Neural cell (in vitro differentiated cells): ENCODE data around the gene ABHD11. TPM values are rescaled to one million over a fixed set of nuclear protein-coding genes. Genes with fewer than 3 reads are reported as not detected.

Experiments
- H2AFZ ChIP-seq: fragments of 200-600, 300-800 bp; sonication (generic), shearing (Covaris generic); 2 replicates; pipeline ENCODE4 v1.6.0; 2014; ENCODE audit warnings: low read depth, mild to moderate bottlenecking, antibody characterized with exemption, low read length, moderate library complexity
- H3F3A ChIP-seq: fragments of 200-600 bp; shearing (Covaris generic); 2 replicates; pipeline ENCODE4 v1.6.1; 2016; ENCODE audit warnings: mild to moderate bottlenecking, moderate library complexity, mixed read lengths, antibody characterized with exemption, low read length; ENCODE audit not compliant: insufficient read depth, poor library complexity, severe bottlenecking
- H3K27ac ChIP-seq: fragments of 200-600, 300-800 bp; sonication (generic), shearing (Covaris generic); 2 replicates; pipeline ENCODE4 v1.5.1; 2014; ENCODE audit warnings: mild to moderate bottlenecking, low read length, moderate library complexity
- H3K27me3 ChIP-seq: fragments of 300-800, 200-600 bp; sonication (generic), shearing (Covaris generic); 2 replicates; pipeline ENCODE4 v1.6.0; 2014; ENCODE audit warnings: mild to moderate bottlenecking, low read depth, low read length, moderate library complexity; ENCODE audit not compliant: insufficient read depth
- H3K36me3 ChIP-seq: fragments of 300-800, 200-600 bp; sonication (generic), shearing (Covaris generic); 2 replicates; pipeline ENCODE4 v1.5.1; 2014; ENCODE audit warnings: mild to moderate bottlenecking, antibody characterized with exemption, low read length, moderate library complexity; ENCODE audit not compliant: insufficient read depth
- H3K4me2 ChIP-seq: fragments of 300-800, 200-600 bp; sonication (generic), shearing (Covaris generic); 2 replicates; pipeline ENCODE4 v1.6.0; 2014; ENCODE audit warnings: mild to moderate bottlenecking, low read length
- H3K4me3 ChIP-seq: fragments of 300-800, 200-600 bp; sonication (generic), shearing (Covaris generic); 2 replicates; pipeline ENCODE4 v1.5.1; 2014; ENCODE audit warnings: mild to moderate bottlenecking, low read length, moderate library complexity
- H3K79me2 ChIP-seq: fragments of 200-600 bp; shearing (Covaris generic); replicated peaks from 2 replicates; pipeline ENCODE4 v1.6.0; 2014; ENCODE audit warnings: mild to moderate bottlenecking, low read length, moderate library complexity; ENCODE audit not compliant: insufficient read depth
- H3K9ac ChIP-seq: fragments of 300-800, 200-600 bp; sonication (generic), shearing (Covaris generic); 2 replicates; pipeline ENCODE4 v1.6.1; 2016; ENCODE audit warnings: mild to moderate bottlenecking, low read length, mixed read lengths
- H3K9me2 ChIP-seq: fragments of 200-600 bp; shearing (Covaris generic); 2 replicates; pipeline ENCODE4 v1.6.1; 2016; ENCODE audit warnings: mild to moderate bottlenecking, low read length, mixed read lengths; ENCODE audit not compliant: insufficient read depth
- H3K9me3 ChIP-seq: fragments of 200-600, 300-800 bp; sonication (generic), shearing (Covaris generic); 2 replicates; pipeline ENCODE4 v1.6.1; 2016; ENCODE audit warnings: mild to moderate bottlenecking, mixed run types, low read length, moderate library complexity, mixed read lengths
- H4K20me1 ChIP-seq: fragments of 200-600 bp; shearing (Covaris generic); 2 replicates; pipeline ENCODE4 v1.6.1; 2016; ENCODE audit warnings: mild to moderate bottlenecking, mixed run types; ENCODE audit not compliant: insufficient read depth
- EP300 ChIP-seq: fragments of 450-650 bp; conservative IDR thresholded peaks from 2 replicates; pipeline ENCODE4 v1.6.1; 2014; ENCODE audit warnings: antibody characterized with exemption, mild to moderate bottlenecking, moderate library complexity; ENCODE audit not compliant: poor library complexity, severe bottlenecking
- EZH2 ChIP-seq: fragments of 200-600, 300-800 bp; shearing (Covaris generic), sonication (generic); IDR thresholded peaks from 2 replicates; pipeline ENCODE4 v1.6.1; 2014; ENCODE audit warnings: antibody characterized with exemption, low read length, borderline replicate concordance, mild to moderate bottlenecking; ENCODE audit not compliant: insufficient read depth, poor library complexity, severe bottlenecking
- MXI1 ChIP-seq: fragments of 450-650 bp; conservative IDR thresholded peaks from 2 replicates; pipeline ENCODE4 v1.6.1; 2014; ENCODE audit warnings: antibody characterized with exemption, mild to moderate bottlenecking; ENCODE audit not compliant: poor library complexity, severe bottlenecking
- POLR2AphosphoS5 ChIP-seq: IDR thresholded peaks from 2 replicates; pipeline ENCODE4 v1.6.1; 2012
- RAD21 ChIP-seq: fragments of 450-650 bp; conservative IDR thresholded peaks from 2 replicates; pipeline ENCODE4 v1.6.1; 2014; ENCODE audit warnings: antibody characterized with exemption, mild to moderate bottlenecking, moderate library complexity
- SMC3 ChIP-seq: fragments of 450-650 bp; conservative IDR thresholded peaks from 2 replicates; pipeline ENCODE4 v1.6.1; 2014; ENCODE audit warnings: antibody characterized with exemption, mild to moderate bottlenecking, moderate library complexity; ENCODE audit not compliant: poor library complexity
- TAF1 ChIP-seq: IDR thresholded peaks from 2 replicates; pipeline ENCODE4 v1.6.1; 2012; ENCODE audit warnings: low read depth
- polyA plus RNA-seq: library from polyadenylated mRNA; depleted of rRNA; stranded (reverse); fragments of >200 nt; gene quantifications from 2 replicates; pipeline ENCODE4 v1.2.3, GENCODE V29; 2014
- TF ChIP-seq, protein P1 (sequence below): fragments of 450-650 bp; IDR thresholded peaks from 2 replicates; pipeline ENCODE4 v1.5.1; 2014; ENCODE audit warnings: antibody characterized with exemption, mild to moderate bottlenecking, moderate library complexity; ENCODE audit not compliant: poor library complexity, severe bottlenecking
- TF ChIP-seq, protein P2 (sequence below): IDR thresholded peaks from 2 replicates; pipeline ENCODE4 v1.6.1; 2012; ENCODE audit warnings: borderline replicate concordance

The ABHD11 gene
- polyA plus RNA-seq, 1 donor from 2014 or later, result 26.0 TPM

DNA sequence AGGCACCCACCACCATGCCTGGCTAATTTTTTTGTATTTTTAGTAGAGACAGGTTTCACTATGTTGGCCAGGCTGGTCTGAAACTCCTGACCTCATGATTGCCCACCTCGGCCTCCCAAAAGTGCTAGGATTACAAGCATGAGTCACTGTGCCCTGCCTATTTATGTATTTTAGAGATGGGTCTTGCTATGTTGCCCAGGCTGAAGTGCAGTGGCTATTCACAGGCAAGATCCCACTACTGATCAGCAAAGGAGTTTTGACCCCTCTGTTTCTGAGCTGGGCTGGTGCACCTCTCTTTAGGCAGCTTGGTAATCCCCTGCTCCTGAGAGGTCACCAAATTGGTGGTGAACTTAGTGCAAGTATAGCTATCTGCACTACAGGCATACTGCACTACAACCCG, 6.2 kb downstream of the ABHD11 start:
- Histone ChIP-seq H3F3A (no peaks in the 10 kb centered on the region), H2AFZ (no peak overlapping the region), H4K20me1 (no peaks in the 10 kb centered on the region), H3K27ac (no peak overlapping the region), H3K9me2 (no peaks in the 10 kb centered on the region), H3K4me3 (no peak overlapping the region), H3K9me3 (no peaks in the 10 kb centered on the region), H3K27me3 (no peaks in the 10 kb centered on the region), H3K79me2 (no peaks in the 10 kb centered on the region), H3K9ac (no peak overlapping the region), H3K36me3 (no peaks in the 10 kb centered on the region), H3K4me2 (no peak overlapping the region)
- no peak for TF ChIP-seq POLR2AphosphoS5
- TF ChIP-seq EZH2, result no peak
- TF ChIP-seq SMC3, result no peak
- TF ChIP-seq TAF1, result no peak
- TF ChIP-seq, protein P1, sequence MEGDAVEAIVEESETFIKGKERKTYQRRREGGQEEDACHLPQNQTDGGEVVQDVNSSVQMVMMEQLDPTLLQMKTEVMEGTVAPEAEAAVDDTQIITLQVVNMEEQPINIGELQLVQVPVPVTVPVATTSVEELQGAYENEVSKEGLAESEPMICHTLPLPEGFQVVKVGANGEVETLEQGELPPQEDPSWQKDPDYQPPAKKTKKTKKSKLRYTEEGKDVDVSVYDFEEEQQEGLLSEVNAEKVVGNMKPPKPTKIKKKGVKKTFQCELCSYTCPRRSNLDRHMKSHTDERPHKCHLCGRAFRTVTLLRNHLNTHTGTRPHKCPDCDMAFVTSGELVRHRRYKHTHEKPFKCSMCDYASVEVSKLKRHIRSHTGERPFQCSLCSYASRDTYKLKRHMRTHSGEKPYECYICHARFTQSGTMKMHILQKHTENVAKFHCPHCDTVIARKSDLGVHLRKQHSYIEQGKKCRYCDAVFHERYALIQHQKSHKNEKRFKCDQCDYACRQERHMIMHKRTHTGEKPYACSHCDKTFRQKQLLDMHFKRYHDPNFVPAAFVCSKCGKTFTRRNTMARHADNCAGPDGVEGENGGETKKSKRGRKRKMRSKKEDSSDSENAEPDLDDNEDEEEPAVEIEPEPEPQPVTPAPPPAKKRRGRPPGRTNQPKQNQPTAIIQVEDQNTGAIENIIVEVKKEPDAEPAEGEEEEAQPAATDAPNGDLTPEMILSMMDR, result no peak
- no peak for TF ChIP-seq RAD21

GRCh38 chr7:73730485-73730884, 8.1 kb downstream of the ABHD11 start:
- Histone ChIP-seq H3K9ac (no peak overlapping the region), H3K4me2 (no peak overlapping the region), H2AFZ (no peak overlapping the region), H3K9me3 (no peaks in the 10 kb centered on the region), H4K20me1 (no peaks in the 10 kb centered on the region), H3K4me3 (no peak overlapping the region), H3K27me3 (no peaks in the 10 kb centered on the region), H3K36me3 (no peaks in the 10 kb centered on the region), H3K27ac (no peak overlapping the region), H3K9me2 (no peaks in the 10 kb centered on the region), H3F3A (no peaks in the 10 kb centered on the region), H3K79me2 (no peaks in the 10 kb centered on the region)
- TF ChIP-seq RAD21 (no peak), TAF1 (no peak), EP300 (no peak), POLR2AphosphoS5 (no peak), MXI1 (no peak)
- TF ChIP-seq, protein P2, sequence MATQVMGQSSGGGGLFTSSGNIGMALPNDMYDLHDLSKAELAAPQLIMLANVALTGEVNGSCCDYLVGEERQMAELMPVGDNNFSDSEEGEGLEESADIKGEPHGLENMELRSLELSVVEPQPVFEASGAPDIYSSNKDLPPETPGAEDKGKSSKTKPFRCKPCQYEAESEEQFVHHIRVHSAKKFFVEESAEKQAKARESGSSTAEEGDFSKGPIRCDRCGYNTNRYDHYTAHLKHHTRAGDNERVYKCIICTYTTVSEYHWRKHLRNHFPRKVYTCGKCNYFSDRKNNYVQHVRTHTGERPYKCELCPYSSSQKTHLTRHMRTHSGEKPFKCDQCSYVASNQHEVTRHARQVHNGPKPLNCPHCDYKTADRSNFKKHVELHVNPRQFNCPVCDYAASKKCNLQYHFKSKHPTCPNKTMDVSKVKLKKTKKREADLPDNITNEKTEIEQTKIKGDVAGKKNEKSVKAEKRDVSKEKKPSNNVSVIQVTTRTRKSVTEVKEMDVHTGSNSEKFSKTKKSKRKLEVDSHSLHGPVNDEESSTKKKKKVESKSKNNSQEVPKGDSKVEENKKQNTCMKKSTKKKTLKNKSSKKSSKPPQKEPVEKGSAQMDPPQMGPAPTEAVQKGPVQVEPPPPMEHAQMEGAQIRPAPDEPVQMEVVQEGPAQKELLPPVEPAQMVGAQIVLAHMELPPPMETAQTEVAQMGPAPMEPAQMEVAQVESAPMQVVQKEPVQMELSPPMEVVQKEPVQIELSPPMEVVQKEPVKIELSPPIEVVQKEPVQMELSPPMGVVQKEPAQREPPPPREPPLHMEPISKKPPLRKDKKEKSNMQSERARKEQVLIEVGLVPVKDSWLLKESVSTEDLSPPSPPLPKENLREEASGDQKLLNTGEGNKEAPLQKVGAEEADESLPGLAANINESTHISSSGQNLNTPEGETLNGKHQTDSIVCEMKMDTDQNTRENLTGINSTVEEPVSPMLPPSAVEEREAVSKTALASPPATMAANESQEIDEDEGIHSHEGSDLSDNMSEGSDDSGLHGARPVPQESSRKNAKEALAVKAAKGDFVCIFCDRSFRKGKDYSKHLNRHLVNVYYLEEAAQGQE, result no peak
- TF ChIP-seq, protein P1, result no peak
